Glutamatergic neuron (in vitro differentiated cells): ENCODE measurements around the gene COL6A3. TPM values are rescaled to one million over a fixed set of nuclear protein-coding genes. Genes with fewer than 3 reads are reported as not detected.
"Not testable (repeated sequence)": the region's sequence is repeated elsewhere in the genome, so short reads cannot be mapped to it uniquely, and the experiment has no call there.

Source experiments
- DNase-seq: peaks from one replicate; pipeline ENCODE4 v3.0.0; 2022
- H3K27ac Mint-ChIP-seq: one replicate; pipeline ENCODE4 v1.8.0; 2020; ENCODE audit warnings: mild to moderate bottlenecking, mixed read lengths, inconsistent platforms; ENCODE audit not compliant: unreplicated experiment
- H3K27me3 Mint-ChIP-seq: one replicate; pipeline ENCODE4 v1.8.0; 2020; ENCODE audit warnings: mild to moderate bottlenecking, moderate library complexity, mixed read lengths, inconsistent platforms; ENCODE audit not compliant: unreplicated experiment
- H3K36me3 Mint-ChIP-seq: one replicate; pipeline ENCODE4 v1.8.0; 2020; ENCODE audit warnings: mild to moderate bottlenecking, mixed read lengths, inconsistent platforms; ENCODE audit not compliant: unreplicated experiment
- H3K4me1 Mint-ChIP-seq: one replicate; pipeline ENCODE4 v1.8.0; 2020; ENCODE audit warnings: mild to moderate bottlenecking, low read depth, mixed read lengths, inconsistent platforms; ENCODE audit not compliant: unreplicated experiment
- H3K4me3 Mint-ChIP-seq: one replicate; pipeline ENCODE4 v1.8.0; 2020; ENCODE audit warnings: mild to moderate bottlenecking, mixed read lengths, inconsistent platforms; ENCODE audit not compliant: unreplicated experiment
- H3K9me3 Mint-ChIP-seq: one replicate; pipeline ENCODE4 v1.8.0; 2020; ENCODE audit warnings: mild to moderate bottlenecking, moderate library complexity, mixed read lengths, inconsistent platforms; ENCODE audit not compliant: unreplicated experiment
- total RNA-seq: library from RNA; stranded (reverse); fragmentation: NEBNext Ultra II Directional; extraction: Animal tissue kit (Norgen Biotek cat#: 25700); gene quantifications from one replicate; pipeline ENCODE4 v1.2.1, GENCODE V29; 2021; ENCODE audit not compliant: unreplicated experiment
- TF ChIP-seq, protein P1 (sequence below): fragments of 200-600 bp; sonication (generic); IDR thresholded peaks from one replicate; pipeline ENCODE4 v1.5.0; 2021; ENCODE audit not compliant: partially characterized antibody, unreplicated experiment

The COL6A3 gene
- total RNA-seq, 1 donor from 2014 or later = 0.07 TPM

DNA sequence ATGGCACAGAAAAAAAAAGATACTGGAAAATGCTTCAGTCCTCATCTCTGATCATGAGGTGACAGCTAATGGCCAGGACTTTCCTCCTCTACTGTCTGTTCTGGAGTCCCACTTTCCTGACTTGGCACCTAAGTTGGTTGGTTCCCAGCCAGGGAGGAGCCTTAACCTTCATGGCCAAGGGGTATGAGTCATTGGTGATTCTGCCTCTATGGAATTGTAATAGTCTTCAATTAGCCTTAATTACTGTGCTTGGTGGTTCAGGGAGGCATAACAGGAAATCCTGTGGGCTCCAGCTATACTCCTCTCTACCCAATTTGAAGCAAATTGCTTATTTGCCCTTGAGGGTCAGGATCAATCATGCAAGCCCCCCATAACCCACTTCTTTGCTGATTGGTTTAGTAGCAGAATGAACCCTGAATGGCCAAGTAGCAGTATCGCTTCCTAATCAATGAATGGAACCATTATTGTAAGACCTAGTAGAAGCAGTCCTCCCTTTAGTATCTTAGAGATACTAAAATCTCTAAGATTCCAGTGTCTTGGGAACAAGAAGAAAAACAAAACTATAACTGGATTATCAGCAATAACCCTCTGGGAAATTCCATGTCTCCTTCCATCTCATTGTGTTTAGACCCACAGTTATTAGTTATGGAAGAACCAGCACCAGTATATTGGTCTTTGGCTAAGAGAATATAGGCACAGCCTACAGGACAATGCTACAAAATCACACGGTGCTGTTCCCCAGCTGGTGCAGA lies 109.0 kb downstream of the COL6A3 start:
- no peaks in the 10 kb centered on the region for H3K4me1 Mint-ChIP-seq
- H3K27me3 Mint-ChIP-seq = peaks cover 2% of the 10 kb centered on the region
- H3K9me3 Mint-ChIP-seq = peaks cover 7% of the 10 kb centered on the region
- TF ChIP-seq, protein P1, sequence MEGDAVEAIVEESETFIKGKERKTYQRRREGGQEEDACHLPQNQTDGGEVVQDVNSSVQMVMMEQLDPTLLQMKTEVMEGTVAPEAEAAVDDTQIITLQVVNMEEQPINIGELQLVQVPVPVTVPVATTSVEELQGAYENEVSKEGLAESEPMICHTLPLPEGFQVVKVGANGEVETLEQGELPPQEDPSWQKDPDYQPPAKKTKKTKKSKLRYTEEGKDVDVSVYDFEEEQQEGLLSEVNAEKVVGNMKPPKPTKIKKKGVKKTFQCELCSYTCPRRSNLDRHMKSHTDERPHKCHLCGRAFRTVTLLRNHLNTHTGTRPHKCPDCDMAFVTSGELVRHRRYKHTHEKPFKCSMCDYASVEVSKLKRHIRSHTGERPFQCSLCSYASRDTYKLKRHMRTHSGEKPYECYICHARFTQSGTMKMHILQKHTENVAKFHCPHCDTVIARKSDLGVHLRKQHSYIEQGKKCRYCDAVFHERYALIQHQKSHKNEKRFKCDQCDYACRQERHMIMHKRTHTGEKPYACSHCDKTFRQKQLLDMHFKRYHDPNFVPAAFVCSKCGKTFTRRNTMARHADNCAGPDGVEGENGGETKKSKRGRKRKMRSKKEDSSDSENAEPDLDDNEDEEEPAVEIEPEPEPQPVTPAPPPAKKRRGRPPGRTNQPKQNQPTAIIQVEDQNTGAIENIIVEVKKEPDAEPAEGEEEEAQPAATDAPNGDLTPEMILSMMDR = no peak
- no peak overlapping the region for H3K27ac Mint-ChIP-seq
- DNase-seq = no peak
- H3K4me3 Mint-ChIP-seq = no peak overlapping the region
- peaks cover 6% of the 10 kb centered on the region for H3K36me3 Mint-ChIP-seq

DNA sequence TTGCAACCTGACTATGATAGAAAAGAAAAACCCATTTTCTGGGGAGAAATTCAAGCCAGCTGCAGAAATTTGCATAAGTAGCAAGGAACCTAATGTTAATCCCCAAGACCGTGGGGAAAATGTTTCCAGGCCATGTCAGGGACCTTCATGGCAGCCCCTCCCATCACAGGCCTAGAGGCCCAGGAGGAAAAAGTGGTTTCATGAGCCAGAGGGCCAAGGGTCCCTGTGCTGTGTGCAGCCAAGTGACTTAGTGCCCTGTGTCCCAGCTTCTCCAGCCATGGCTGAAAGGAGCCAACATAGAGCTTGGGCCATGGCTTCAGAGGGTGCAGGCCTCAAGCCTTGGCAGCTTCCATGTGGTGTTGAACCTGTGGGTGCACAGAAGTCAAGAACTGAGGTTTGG lies 110.7 kb downstream of the COL6A3 start:
- H3K9me3 Mint-ChIP-seq, H3K4me3 Mint-ChIP-seq, H3K27ac Mint-ChIP-seq, DNase-seq, H3K4me1 Mint-ChIP-seq, H3K36me3 Mint-ChIP-seq, H3K27me3 Mint-ChIP-seq: not testable (repeated sequence)

DNA sequence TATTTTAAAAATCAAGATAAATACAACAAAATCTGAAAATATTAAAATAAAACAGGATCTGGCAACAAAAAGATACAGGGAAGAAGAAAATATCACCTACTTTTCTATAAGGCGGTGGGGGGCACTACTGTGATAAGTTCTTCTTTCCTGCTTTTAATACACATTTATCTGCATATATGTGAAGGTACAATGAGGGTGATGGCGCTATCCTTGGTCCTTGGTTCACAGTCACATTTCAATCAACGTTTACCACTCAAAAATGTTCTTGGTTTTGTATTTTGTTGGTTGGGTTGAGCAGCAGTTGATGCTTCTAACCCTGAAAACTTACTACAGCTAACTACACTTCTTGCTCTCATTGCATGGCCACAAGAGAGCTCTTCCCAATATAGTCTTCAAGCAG lies 112.4 kb downstream of the COL6A3 start:
- TF ChIP-seq, protein P1 = no peak
- Mint-ChIP-seq H3K4me1 (no peaks in the 10 kb centered on the region), H3K27me3 (peaks cover 2% of the 10 kb centered on the region), H3K9me3 (peaks cover 5% of the 10 kb centered on the region), H3K27ac (no peak overlapping the region), H3K4me3 (no peak overlapping the region), H3K36me3 (peaks cover 6% of the 10 kb centered on the region)
- no peak for DNase-seq

DNA sequence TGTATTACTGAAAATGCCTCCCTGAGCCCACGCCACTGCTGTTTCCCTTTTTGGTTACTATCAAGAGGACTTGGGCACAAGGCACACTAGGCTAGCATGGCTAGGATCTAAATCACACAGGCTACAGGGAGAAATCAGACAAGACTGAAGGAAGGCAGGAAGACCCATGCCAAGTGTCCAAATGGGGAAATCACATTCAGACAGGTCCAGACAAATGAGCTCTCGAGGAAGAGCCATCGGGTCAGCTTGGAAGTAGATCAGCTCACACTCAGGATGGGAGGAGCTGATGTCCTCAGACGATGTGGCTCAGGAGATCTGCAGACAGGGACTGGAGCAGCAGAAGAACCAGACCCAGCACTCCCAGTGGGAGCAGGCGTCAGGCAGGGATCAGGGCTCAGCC lies 113.2 kb downstream of the COL6A3 start:
- Mint-ChIP-seq H3K9me3 (peaks cover 5% of the 10 kb centered on the region), H3K27me3 (peaks cover 2% of the 10 kb centered on the region), H3K27ac (no peak overlapping the region), H3K4me1 (no peaks in the 10 kb centered on the region), H3K4me3 (no peak overlapping the region), H3K36me3 (peaks cover 6% of the 10 kb centered on the region)
- TF ChIP-seq, protein P1 = no peak
- DNase-seq = no peak

DNA sequence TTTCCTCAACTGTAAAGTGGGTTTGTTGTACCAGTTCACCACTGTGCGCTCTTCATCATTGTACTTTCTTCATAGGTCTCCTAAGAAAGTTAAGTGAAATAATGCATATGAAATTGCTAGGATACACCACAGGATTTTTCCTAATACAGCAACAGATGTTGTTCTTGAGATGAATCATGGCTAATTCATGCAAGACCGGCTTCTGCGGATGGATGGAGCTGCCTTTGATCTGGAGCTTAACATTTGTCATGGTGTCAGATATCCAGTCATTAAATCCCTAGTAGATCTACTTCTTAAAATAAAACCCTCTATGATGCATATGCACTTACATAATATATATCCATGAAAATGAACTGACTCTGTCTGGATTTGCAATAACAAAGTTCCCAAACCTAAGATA lies 114.1 kb downstream of the COL6A3 start:
- Mint-ChIP-seq H3K36me3 (peaks cover 6% of the 10 kb centered on the region), H3K4me1 (no peaks in the 10 kb centered on the region), H3K27ac (no peak overlapping the region), H3K4me3 (no peak overlapping the region), H3K9me3 (peaks cover 5% of the 10 kb centered on the region), H3K27me3 (peaks cover 2% of the 10 kb centered on the region)
- no peak for DNase-seq
- TF ChIP-seq, protein P1 = no peak
